Calu3 (cell line): Measurements from ENCODE around the gene ELFN1. TPM values are rescaled to one million over a fixed set of nuclear protein-coding genes. Genes with fewer than 3 reads are reported as not detected.
A peak's percentile ranks its signal among the peaks of the same experiment; 100 is the strongest.

Source experiments
- BruUV-seq: library from RNA; stranded (reverse); fragments of 400-500 nt; replicated peaks from 2 replicates; lab custom pipeline; 2021; lab: Mats Ljungman, UMichigan
- CTCF ChIA-PET: fragments of 300-600 bp; sonication (Branson Sonifier 250); formaldehyde crosslinking; loops from one replicate; lab custom pipeline; 2022; ENCODE audit warnings: antibody characterized with exemption; lab: Charles Lee
- DNase-seq: peaks from one replicate; pipeline ENCODE4 v3.0.0; 2022
- H3K27ac Mint-ChIP-seq: one replicate; pipeline ENCODE4 v1.8.0; 2022; ENCODE audit warnings: mixed read lengths; ENCODE audit not compliant: unreplicated experiment
- H3K27me3 Mint-ChIP-seq: one replicate; pipeline ENCODE4 v1.8.0; 2022; ENCODE audit warnings: mixed read lengths; ENCODE audit not compliant: unreplicated experiment
- H3K36me3 Mint-ChIP-seq: one replicate; pipeline ENCODE4 v1.8.0; 2022; ENCODE audit warnings: mild to moderate bottlenecking, moderate library complexity, mixed read lengths; ENCODE audit not compliant: insufficient read depth, unreplicated experiment
- H3K4me1 Mint-ChIP-seq: one replicate; pipeline ENCODE4 v1.8.0; 2022; ENCODE audit warnings: mild to moderate bottlenecking, low read depth, mixed read lengths; ENCODE audit not compliant: unreplicated experiment
- H3K4me3 Mint-ChIP-seq: one replicate; pipeline ENCODE4 v1.8.0; 2022; ENCODE audit warnings: mild to moderate bottlenecking, low read depth, moderate library complexity, mixed read lengths; ENCODE audit not compliant: unreplicated experiment
- H3K9me3 Mint-ChIP-seq: one replicate; pipeline ENCODE4 v1.8.0; 2022; ENCODE audit warnings: low read depth, mixed read lengths; ENCODE audit not compliant: unreplicated experiment
- CTCF ChIP-seq: fragments of 200-600 bp; IDR thresholded peaks from one replicate; pipeline ENCODE4 v1.8.0; 2022; ENCODE audit warnings: antibody characterized with exemption; ENCODE audit not compliant: unreplicated experiment
- intact Hi-C: fragments of 100-400 bp; cut with micrococcal nuclease; formaldehyde crosslinking; loops from one replicate; pipeline ENCODE4 v1.10.0; 2022; ENCODE audit not compliant: unreplicated experiment
- total RNA-seq: library from RNA; stranded (reverse); gene quantifications from 2 replicates; pipeline ENCODE4 v1.2.3, GENCODE V29; 2022

Gene ELFN1
- total RNA-seq, 1 experiment from 2014 or later = not detected

- Mint-ChIP-seq H3K4me1 (no peaks in the 10 kb centered on the region), H3K4me3 (peak overlapping the region; percentile 42), H3K27me3 (peaks cover 79% of the 10 kb centered on the region), H3K36me3 (no peaks in the 10 kb centered on the region), H3K9me3 (no peaks in the 10 kb centered on the region), H3K27ac (no peak overlapping the region)
- no TSS peak for BruUV-seq
- CTCF ChIA-PET = interaction anchor here (0.6 to 1.5 kb wide), 17 partner anchors 8 to 1343 kb away, joined by 3 to 13 read pairs (median 4); no protein-coding TSS in a partner anchor
- peak; percentile 95 for TF ChIP-seq CTCF
- DNase-seq = peak; percentile 83
- intact Hi-C loops = loop anchor here (1.0 kb wide), 1 partner anchor 94 kb away; no protein-coding TSS in a partner anchor
These were observed 5.1 kb upstream of the ELFN1 start for GRCh38 chr7:1664711-1665548.

DNA sequence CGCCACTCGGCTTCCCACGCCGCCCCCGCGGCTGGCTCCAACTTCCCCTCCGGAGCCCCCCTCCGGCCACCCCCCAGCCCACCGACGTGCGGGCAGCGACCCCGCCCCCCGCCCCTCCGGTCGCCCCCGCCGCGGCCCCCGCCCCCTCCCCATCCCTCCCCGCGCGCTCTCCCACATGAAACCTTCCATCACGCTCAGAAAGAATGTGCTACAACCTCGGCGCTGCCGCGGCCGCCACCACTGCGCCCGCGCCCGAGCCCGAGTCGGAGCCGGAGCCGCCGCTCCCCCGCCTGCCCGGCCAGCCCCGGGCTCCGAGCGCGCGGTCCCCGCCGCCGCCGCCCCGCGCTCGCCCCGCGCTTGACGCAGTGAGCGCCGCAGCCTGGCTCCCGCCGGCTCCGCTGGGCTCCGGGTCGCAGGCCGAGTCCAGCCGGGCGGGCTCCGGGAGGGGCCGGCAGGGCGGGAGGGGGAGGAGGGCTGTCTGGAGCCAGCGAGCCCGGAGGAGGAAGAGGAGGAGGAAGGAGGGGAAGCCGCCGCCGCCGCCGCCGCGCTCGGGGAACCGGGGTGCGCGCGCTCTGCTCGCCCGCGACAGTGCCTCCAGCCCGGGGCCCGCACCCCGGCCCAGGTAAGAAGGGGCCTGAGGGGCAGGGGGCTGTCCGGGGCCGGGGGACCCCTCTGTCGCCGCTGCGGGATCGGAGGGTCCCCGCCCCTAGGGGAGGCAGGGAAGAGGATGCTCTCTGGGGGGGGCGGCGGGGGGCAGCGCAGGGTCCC, 4.3 kb upstream of the ELFN1 start:
- CTCF ChIA-PET = no interaction called here
- no peak overlapping the region for H3K4me3 Mint-ChIP-seq
- H3K27ac Mint-ChIP-seq = no peak overlapping the region
- H3K4me1 Mint-ChIP-seq = no peaks in the 10 kb centered on the region
- H3K27me3 Mint-ChIP-seq = peaks cover 79% of the 10 kb centered on the region
- DNase-seq = peak; percentile 54
- no peak for TF ChIP-seq CTCF
- intact Hi-C loops = no loop called here
- H3K36me3 Mint-ChIP-seq = no peaks in the 10 kb centered on the region
- no peaks in the 10 kb centered on the region for H3K9me3 Mint-ChIP-seq
- BruUV-seq = no TSS peak

GRCh38 chr7:1666317-1666822, 3.7 kb upstream of the ELFN1 start:
- no TSS peak for BruUV-seq
- intact Hi-C loops = no loop called here
- DNase-seq = peak; percentile 20
- Mint-ChIP-seq H3K27me3 (peaks cover 79% of the 10 kb centered on the region), H3K4me1 (no peaks in the 10 kb centered on the region), H3K27ac (no peak overlapping the region), H3K4me3 (no peak overlapping the region), H3K36me3 (no peaks in the 10 kb centered on the region), H3K9me3 (no peaks in the 10 kb centered on the region)
- no peak for TF ChIP-seq CTCF
- CTCF ChIA-PET = interaction anchor here (1.0 kb wide), 1 partner anchor 104 kb away, joined by 3 read pairs; no protein-coding TSS in a partner anchor

- Mint-ChIP-seq H3K36me3 (no peaks in the 10 kb centered on the region), H3K27me3 (peaks cover 79% of the 10 kb centered on the region), H3K4me1 (no peaks in the 10 kb centered on the region), H3K4me3 (peak overlapping the region; percentile 52), H3K27ac (no peak overlapping the region), H3K9me3 (no peaks in the 10 kb centered on the region)
- CTCF ChIA-PET = interaction anchor here (0.7 to 1.1 kb wide), 3 partner anchors 63 to 103 kb away, joined by 3 to 5 read pairs (median 3); no protein-coding TSS in a partner anchor
- TF ChIP-seq CTCF = no peak
- DNase-seq = peak; percentile 27
- intact Hi-C loops = no loop called here
- BruUV-seq = no TSS peak
These were observed 3.1 kb upstream of the ELFN1 start for GRCh38 chr7:1666823-1667565.
